Stomach (tissue), 9 donors: Measurements from ENCODE around the gene ATOH8. TPM values are rescaled to one million over a fixed set of nuclear protein-coding genes. Genes with fewer than 3 reads are reported as not detected.
A peak's percentile ranks its signal among the peaks of the same experiment; 100 is the strongest.

Source experiments
- DNase-seq, 2 donors: peaks; one replicate each; pipeline versions ENCODE4 v3.0.0 to v3.0.0-alpha.2; 2013 to 2019
- H3K27ac ChIP-seq, 5 donors: fragments of 200-600 bp in 4 of 5; sonication (generic) in 4 of 5; one replicate each; pipeline ENCODE4 v1.5.1; 2013 to 2019; ENCODE audit warnings: mild to moderate bottlenecking in 1 of 5, moderate library complexity in 1 of 5
- H3K27me3 ChIP-seq, 3 donors: fragments of 200-600 bp; sonication (generic); one replicate each; pipeline ENCODE4 v1.5.1; 2017 to 2019; ENCODE audit warnings: mixed run types in 1 of 3
- H3K36me3 ChIP-seq, 4 donors: fragments of 200-600 bp; sonication (generic); 1 replicate in 3 of 4; 2 replicates in 1 of 4; pipeline ENCODE4 v1.5.1; 2016 to 2019
- H3K4me1 ChIP-seq, 4 donors: fragments of 200-600 bp; sonication (generic); one replicate each; pipeline ENCODE4 v1.5.1; 2016 to 2019
- H3K4me3 ChIP-seq, 4 donors: fragments of 200-600 bp; sonication (generic) in 3 of 4; one replicate each; pipeline ENCODE4 v1.5.1; 2016 to 2019; ENCODE audit warnings: mild to moderate bottlenecking in 1 of 4
- H3K9me3 ChIP-seq, 4 donors: fragments of 200-600 bp; sonication (generic); one replicate each; pipeline ENCODE4 v1.5.1; 2016 to 2019
- CTCF ChIP-seq, 7 experiments: fragments of 450-650 bp in 4 of 7; fragments of 200-600 bp in 3 of 7; sonication (generic) in 3 of 7; IDR thresholded peaks; one replicate each; pipeline ENCODE4 v1.5.1; 2016 to 2019; ENCODE audit warnings: antibody characterized with exemption in 7 of 7, control low read depth in 2 of 7, mild to moderate bottlenecking in 1 of 7
- EP300 ChIP-seq: sonication (generic); formaldehyde crosslinking; IDR thresholded peaks from one replicate; pipeline ENCODE4 v1.6.1; 2017; ENCODE audit warnings: antibody characterized with exemption
- POLR2A ChIP-seq, 4 donors: fragments of 450-650 bp; IDR thresholded peaks; one replicate each; pipeline ENCODE4 v1.6.1; 2016; ENCODE audit warnings: antibody characterized with exemption in 4 of 4, control low read depth in 2 of 4, mild to moderate bottlenecking in 1 of 4, moderate library complexity in 1 of 4
- POLR2AphosphoS5 ChIP-seq, 3 donors: sonication (generic); formaldehyde crosslinking; IDR thresholded peaks; one replicate each; pipeline ENCODE4 v1.6.1; 2016; ENCODE audit warnings: antibody characterized with exemption in 3 of 3
- WGBS, 5 donors: extraction: QIAGEN DNeasy Blood & Tissue Kit in 3 of 5; methylation state at CpG; one replicate each; pipeline versions ENCODE4 v1.1.5 to v1.1.7; 2013 to 2018; 5-methylcytosine and 5-hydroxymethylcytosine counted together
- intact Hi-C: fragments of 100-400 bp; cut with DNase I; formaldehyde crosslinking; loops from one replicate; pipeline ENCODE4 v1.15.1; 2023; ENCODE audit warnings: low total_unique reads
- polyA plus RNA-seq, 3 donors: library from polyadenylated mRNA; stranded (reverse); fragments of 200-250 nt; gene quantifications; one replicate each; pipeline ENCODE4 v1.2.3, GENCODE V29; 2013
- total RNA-seq, 5 donors: library from RNA; depleted of rRNA; stranded (reverse); fragments of >200 nt; gene quantifications; one replicate each; pipeline versions ENCODE4 v1.1.0 to v1.2.3, GENCODE V29; 2014 to 2016
- donor health status: healthy with polysubstance abuse.
- donor health status: Bipolar disorder and iron deficiency.
- donor health status: healthy.

ATOH8 gene
- total and polyA plus RNA-seq, 8 donors, result 2.3 to 23.2 (median 13.3) TPM

- TF ChIP-seq EP300, result no peak
- TF ChIP-seq POLR2AphosphoS5 (IDR thresholded peaks at IDR 0.05), result no peak
- TF ChIP-seq POLR2A (IDR thresholded peaks at IDR 0.05), result no peak
- TF ChIP-seq CTCF (IDR thresholded peaks at IDR 0.05), result peak in 2 of 7 experiments; percentile 11 to 23
- 68 to 77% (median 70%) methylated on average over 8 to 12 of the region's 12 CpGs for WGBS, 5 donors
- Histone ChIP-seq H3K36me3 (peaks cover 0 to 24% (median 15%) of the 10 kb centered on the region in 4 donors), H3K9me3 (no peaks in the 10 kb centered on the region), H3K4me3 (no peak overlapping the region), H3K27ac (peak overlapping the region in 2 of 5 donors; percentile 43 to 87), H3K4me1 (peaks cover 70 to 93% (median 83%) of the 10 kb centered on the region in 4 donors), H3K27me3 (peaks cover 0 to 19% (median 0%) of the 10 kb centered on the region in 3 donors)
- DNase-seq, result no peak
- intact Hi-C loops, result no loop called here
Measured at GRCh38 chr2:85769236-85769982, 15.6 kb downstream of the ATOH8 start.

- DNase-seq, result no peak
- peaks cover 0 to 18% (median 0%) of the 10 kb centered on the region in 3 donors for H3K27me3 ChIP-seq
- no peak for TF ChIP-seq CTCF (IDR thresholded peaks at IDR 0.05)
- no peak for TF ChIP-seq POLR2A (IDR thresholded peaks at IDR 0.05)
- no peak for TF ChIP-seq POLR2AphosphoS5 (IDR thresholded peaks at IDR 0.05)
- no peak for TF ChIP-seq EP300
- intact Hi-C loops, result no loop called here
- H3K4me1 ChIP-seq, result peaks cover 76 to 94% (median 87%) of the 10 kb centered on the region in 4 donors
- peak overlapping the region in 2 of 5 donors; percentile 43 to 87 for H3K27ac ChIP-seq
- WGBS, 5 donors, result 92 to 94% (median 92%) methylated on average over 6 to 7 of the region's 7 CpGs
- no peaks in the 10 kb centered on the region for H3K9me3 ChIP-seq
- H3K4me3 ChIP-seq, result no peak overlapping the region
- peaks cover 0 to 18% (median 10%) of the 10 kb centered on the region in 4 donors for H3K36me3 ChIP-seq
Measured at GRCh38 chr2:85769983-85770362, 16.2 kb downstream of the ATOH8 start.

GRCh38 chr2:85770369-85770768 lies 16.6 kb downstream of the ATOH8 start:
- Histone ChIP-seq H3K27ac (peak overlapping the region in 3 of 5 donors; percentile 84 to 87 (median 87)), H3K9me3 (no peaks in the 10 kb centered on the region), H3K4me1 (peaks cover 72 to 91% (median 85%) of the 10 kb centered on the region in 4 donors), H3K27me3 (peaks cover 0 to 14% (median 0%) of the 10 kb centered on the region in 3 donors), H3K4me3 (no peak overlapping the region), H3K36me3 (peaks cover 0 to 14% (median 7%) of the 10 kb centered on the region in 4 donors)
- 75 to 85% (median 80%) methylated on average over 12 of the region's 12 CpGs for WGBS, 5 donors
- no peak for TF ChIP-seq POLR2A (IDR thresholded peaks at IDR 0.05)
- no peak for TF ChIP-seq CTCF (IDR thresholded peaks at IDR 0.05)
- TF ChIP-seq POLR2AphosphoS5 (IDR thresholded peaks at IDR 0.05), result no peak
- no peak for TF ChIP-seq EP300
- DNase-seq, result no peak
- intact Hi-C loops, result no loop called here

GRCh38 chr2:85770786-85771409 lies 17.1 kb downstream of the ATOH8 start:
- H3K4me3 ChIP-seq, result no peak overlapping the region
- intact Hi-C loops, result no loop called here
- H3K4me1 ChIP-seq, result peaks cover 71 to 86% (median 79%) of the 10 kb centered on the region in 4 donors
- peak overlapping the region in 4 of 5 donors; percentile 81 to 87 (median 86) for H3K27ac ChIP-seq
- H3K9me3 ChIP-seq, result no peaks in the 10 kb centered on the region
- no peak for TF ChIP-seq EP300
- no peak for TF ChIP-seq POLR2A (IDR thresholded peaks at IDR 0.05)
- no peak for TF ChIP-seq POLR2AphosphoS5 (IDR thresholded peaks at IDR 0.05)
- TF ChIP-seq CTCF (IDR thresholded peaks at IDR 0.05), result no peak
- 79 to 88% (median 85%) methylated on average over 7 to 10 of the region's 10 CpGs for WGBS, 5 donors
- DNase-seq, result no peak
- H3K36me3 ChIP-seq, result peaks cover 0 to 9% (median 1%) of the 10 kb centered on the region in 4 donors
- peaks cover 0 to 11% (median 0%) of the 10 kb centered on the region in 3 donors for H3K27me3 ChIP-seq
